PFSK-1 (cell line): ENCODE results near the gene MCM5.

ENCODE experiments used
- FOXP2 ChIP-seq: optimal IDR thresholded peaks from 2 replicates; pipeline ENCODE3; 2011; ENCODE audit warnings: borderline replicate concordance, control low read depth, inconsistent platforms; ENCODE audit not compliant: insufficient read depth; ENCODE audit errors: extremely low read length, extremely low read depth
- POLR2AphosphoS5 ChIP-seq: IDR thresholded peaks from 2 replicates; pipeline ENCODE4 v1.6.1; 2012; ENCODE audit warnings: low read depth, mild to moderate bottlenecking, control low read depth, low read length, moderate library complexity
- REST ChIP-seq, 2 experiments: IDR thresholded peaks; 2 replicates each; pipeline versions ENCODE4 v1.6.1 to v1.8.0; 2011 to 2012; ENCODE audit warnings: low read depth in 2 of 2, low read length in 2 of 2, control low read depth in 1 of 2, inconsistent platforms in 1 of 2, mild to moderate bottlenecking in 1 of 2, moderate library complexity in 1 of 2; ENCODE audit not compliant: insufficient read depth in 1 of 2
- SIN3A ChIP-seq: IDR thresholded peaks from 2 replicates; pipeline ENCODE4 v1.6.1; 2012; ENCODE audit warnings: mild to moderate bottlenecking, low read length, moderate library complexity, borderline replicate concordance; ENCODE audit not compliant: insufficient read depth
- TAF1 ChIP-seq: IDR thresholded peaks from 2 replicates; pipeline ENCODE4 v1.6.1; 2012; ENCODE audit warnings: low read length, control low read depth, borderline replicate concordance; ENCODE audit not compliant: insufficient read depth

Gene MCM5

GRCh38 chr22:35383679-35384071 is 16.3 kb upstream of the MCM5 start:
- TF ChIP-seq FOXP2: no peak
- TF ChIP-seq TAF1: no peak
- TF ChIP-seq SIN3A: no peak
- no peak for TF ChIP-seq POLR2AphosphoS5
- no peak for TF ChIP-seq REST (IDR thresholded peaks at IDR 0.05; ENCODE audit: insufficient read depth in 1 of 2, low read depth in 2 of 2, low read length in 2 of 2)

- TF ChIP-seq SIN3A: no peak
- TF ChIP-seq TAF1: no peak
- no peak for TF ChIP-seq FOXP2
Observed at GRCh38 chr22:35384527-35384926, 15.4 kb upstream of the MCM5 start.

- TF ChIP-seq REST (IDR thresholded peaks at IDR 0.05; ENCODE audit: insufficient read depth in 1 of 2, low read depth in 2 of 2, low read length in 2 of 2): no peak
- TF ChIP-seq SIN3A: no peak
- no peak for TF ChIP-seq TAF1
- no peak for TF ChIP-seq POLR2AphosphoS5
- TF ChIP-seq FOXP2: no peak
Observed at GRCh38 chr22:35384975-35385588, 14.9 kb upstream of the MCM5 start.

GRCh38 chr22:35386670-35387288 is 13.2 kb upstream of the MCM5 start:
- TF ChIP-seq REST (IDR thresholded peaks at IDR 0.05; ENCODE audit: insufficient read depth in 1 of 2, low read depth in 2 of 2, low read length in 2 of 2) (no peak), FOXP2 (no peak), POLR2AphosphoS5 (no peak), SIN3A (no peak), TAF1 (no peak)

- TF ChIP-seq POLR2AphosphoS5: no peak
- TF ChIP-seq FOXP2: no peak
- no peak for TF ChIP-seq REST (IDR thresholded peaks at IDR 0.05; ENCODE audit: insufficient read depth in 1 of 2, low read depth in 2 of 2, low read length in 2 of 2)
- no peak for TF ChIP-seq SIN3A
- no peak for TF ChIP-seq TAF1
Observed at GRCh38 chr22:35390933-35391332, 9.0 kb upstream of the MCM5 start.
